Measurements from ENCODE around the gene ZCCHC7.
"Not testable (repeated sequence)": the region's sequence is repeated elsewhere in the genome, so short reads cannot be mapped to it uniquely, and the experiment has no call there.

ZCCHC7 gene

GRCh38 chr9:37382161-37382981, 262.0 kb downstream of the ZCCHC7 start:
- no peak for DNase-seq

GRCh38 chr9:37382982-37383357, 262.6 kb downstream of the ZCCHC7 start:
- no peak for DNase-seq

- DNase-seq, result no peak
These were observed 263.0 kb downstream of the ZCCHC7 start for GRCh38 chr9:37383393-37383792.

- DNase-seq, result no peak
These were observed 263.7 kb downstream of the ZCCHC7 start for GRCh38 chr9:37383876-37384746.

GRCh38 chr9:37385286-37385685, 264.9 kb downstream of the ZCCHC7 start:
- DNase-seq, result no peak

GRCh38 chr9:37386988-37387387, 266.6 kb downstream of the ZCCHC7 start:
- DNase-seq, result no peak

- no peak for DNase-seq
These were observed 270.4 kb downstream of the ZCCHC7 start for GRCh38 chr9:37390759-37391158.

GRCh38 chr9:37392272-37392671, 271.9 kb downstream of the ZCCHC7 start:
- DNase-seq, result no peak

- DNase-seq, result no peak
These were observed 274.9 kb downstream of the ZCCHC7 start for GRCh38 chr9:37395229-37395628.

- no peak for DNase-seq
These were observed 275.3 kb downstream of the ZCCHC7 start for GRCh38 chr9:37395663-37396062.

GRCh38 chr9:37397948-37398347, 277.6 kb downstream of the ZCCHC7 start:
- not testable (repeated sequence) for DNase-seq

- DNase-seq, result no peak
These were observed 278.2 kb downstream of the ZCCHC7 start for GRCh38 chr9:37398464-37399025.

GRCh38 chr9:37399336-37399735, 279.0 kb downstream of the ZCCHC7 start:
- no peak for DNase-seq

GRCh38 chr9:37404590-37404989, 284.2 kb downstream of the ZCCHC7 start:
- no peak for DNase-seq

GRCh38 chr9:37405350-37405749, 285.0 kb downstream of the ZCCHC7 start:
- DNase-seq, result no peak

- DNase-seq, result no peak
These were observed 285.5 kb downstream of the ZCCHC7 start for GRCh38 chr9:37405764-37406380.

- DNase-seq, result no peak
These were observed 286.4 kb downstream of the ZCCHC7 start for GRCh38 chr9:37406603-37407401.

GRCh38 chr9:37407468-37407867, 287.1 kb downstream of the ZCCHC7 start:
- no peak for DNase-seq

Data from GDM1 (cell line).